G401 (cell line): ENCODE results near the gene UPP1. TPM values are rescaled to one million over a fixed set of nuclear protein-coding genes. Genes with fewer than 3 reads are reported as not detected.

ENCODE experiments used
- DNase-seq: peaks from one replicate; pipeline ENCODE4 v3.0.0-alpha.2; 2015; ENCODE audit warnings: low spot score
- in situ Hi-C: cut with HindIII; loops from 2 replicates; pipeline ENCODE4 v1.10.0; 2016; ENCODE audit warnings: low sequenced_read_pairs, mixed read lengths
- total RNA-seq: library from RNA; depleted of rRNA; stranded (reverse); fragments of >200 nt; shearing (Covaris generic); gene quantifications from 2 replicates; pipeline ENCODE4 v1.2.3, GENCODE V29; 2014

The UPP1 gene
- total RNA-seq, 1 experiment from 2014 or later: 56.2 TPM

GRCh38 chr7:48084727-48085432, 4.2 kb upstream of the UPP1 start:
- in situ Hi-C loops: no loop called here
- no peak for DNase-seq

- no peak for DNase-seq
- in situ Hi-C loops: no loop called here
Observed at GRCh38 chr7:48085433-48085791, 3.7 kb upstream of the UPP1 start.

GRCh38 chr7:48085942-48086341, 3.1 kb upstream of the UPP1 start:
- DNase-seq: no peak
- in situ Hi-C loops: no loop called here

GRCh38 chr7:48087349-48087748, 1.7 kb upstream of the UPP1 start:
- in situ Hi-C loops: no loop called here
- DNase-seq: no peak

GRCh38 chr7:48088559-48089045, 463 bp upstream of the UPP1 start:
- peak; percentile 51 for DNase-seq
- in situ Hi-C loops: no loop called here

GRCh38 chr7:48090095-48090805, 1.2 kb downstream of the UPP1 start:
- in situ Hi-C loops: no loop called here
- peak; percentile 8 for DNase-seq

GRCh38 chr7:48091506-48092433, 2.7 kb downstream of the UPP1 start:
- no peak for DNase-seq
- in situ Hi-C loops: no loop called here

- in situ Hi-C loops: no loop called here
- DNase-seq: no peak
Observed at GRCh38 chr7:48094861-48095293, 5.8 kb downstream of the UPP1 start.

GRCh38 chr7:48096273-48096672, 7.2 kb downstream of the UPP1 start:
- no peak for DNase-seq
- in situ Hi-C loops: no loop called here

- no peak for DNase-seq
- in situ Hi-C loops: no loop called here
Observed at GRCh38 chr7:48097521-48098231, 8.6 kb downstream of the UPP1 start.

GRCh38 chr7:48098846-48099245, 9.8 kb downstream of the UPP1 start:
- in situ Hi-C loops: no loop called here
- no peak for DNase-seq

- in situ Hi-C loops: no loop called here
- no peak for DNase-seq
Observed at GRCh38 chr7:48099781-48100180, 10.7 kb downstream of the UPP1 start.

GRCh38 chr7:48101352-48101751, 12.3 kb downstream of the UPP1 start:
- in situ Hi-C loops: no loop called here
- DNase-seq: no peak

GRCh38 chr7:48101968-48102367, 12.9 kb downstream of the UPP1 start:
- no peak for DNase-seq
- in situ Hi-C loops: no loop called here

- DNase-seq: no peak
- in situ Hi-C loops: no loop called here
Observed at GRCh38 chr7:48102530-48102929, 13.5 kb downstream of the UPP1 start.

GRCh38 chr7:48105045-48105444, 16.0 kb downstream of the UPP1 start:
- DNase-seq: no peak
- in situ Hi-C loops: no loop called here

GRCh38 chr7:48106906-48107659, 18.0 kb downstream of the UPP1 start:
- DNase-seq: no peak
- in situ Hi-C loops: no loop called here

- in situ Hi-C loops: no loop called here
- no peak for DNase-seq
Observed at GRCh38 chr7:48107926-48108472, 18.9 kb downstream of the UPP1 start.
